Measurements from ENCODE around the gene CENPM.
"Not testable (repeated sequence)": the region's sequence is repeated elsewhere in the genome, so short reads cannot be mapped to it uniquely, and the experiment has no call there.

Gene CENPM

DNA sequence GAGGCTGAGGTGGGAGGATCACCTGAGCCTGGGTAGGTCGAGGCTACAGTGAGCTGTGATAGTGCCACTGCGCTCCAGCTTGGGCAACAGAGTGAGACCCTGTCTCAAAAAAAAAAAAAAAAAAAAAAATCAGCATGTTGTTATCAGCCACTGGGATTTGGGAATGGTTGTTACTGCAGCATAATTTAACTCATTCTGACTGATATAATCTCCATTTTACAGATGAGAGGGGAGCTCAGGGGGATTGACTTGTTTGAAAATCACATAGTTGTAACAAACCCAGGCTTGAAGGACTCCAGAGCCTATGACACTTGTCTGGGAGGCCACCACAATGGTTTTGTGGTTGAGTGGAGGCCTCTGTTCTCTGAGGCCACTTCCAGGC lies 19.3 kb upstream of the CENPM start:
- no peak for ATAC-seq

DNA sequence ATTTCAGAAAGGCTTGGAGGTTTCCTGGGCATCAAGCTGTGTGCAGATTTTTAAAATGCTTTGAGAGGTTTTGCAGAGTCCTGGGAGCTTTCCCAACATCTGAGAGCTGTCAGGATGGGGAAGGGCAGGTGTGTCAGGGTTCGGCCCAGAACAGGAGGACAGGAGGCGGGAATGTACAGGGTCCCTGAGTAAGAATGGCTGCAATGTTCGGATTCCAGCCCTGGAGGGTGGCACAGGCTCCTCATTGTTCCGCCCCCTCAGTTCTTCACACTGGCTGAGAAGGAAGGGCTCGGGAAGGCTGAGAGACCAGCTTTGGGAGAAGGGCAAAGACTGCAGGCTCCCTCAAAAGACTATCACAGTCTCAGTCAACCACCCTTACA lies 17.1 kb upstream of the CENPM start:
- ATAC-seq = no peak

DNA sequence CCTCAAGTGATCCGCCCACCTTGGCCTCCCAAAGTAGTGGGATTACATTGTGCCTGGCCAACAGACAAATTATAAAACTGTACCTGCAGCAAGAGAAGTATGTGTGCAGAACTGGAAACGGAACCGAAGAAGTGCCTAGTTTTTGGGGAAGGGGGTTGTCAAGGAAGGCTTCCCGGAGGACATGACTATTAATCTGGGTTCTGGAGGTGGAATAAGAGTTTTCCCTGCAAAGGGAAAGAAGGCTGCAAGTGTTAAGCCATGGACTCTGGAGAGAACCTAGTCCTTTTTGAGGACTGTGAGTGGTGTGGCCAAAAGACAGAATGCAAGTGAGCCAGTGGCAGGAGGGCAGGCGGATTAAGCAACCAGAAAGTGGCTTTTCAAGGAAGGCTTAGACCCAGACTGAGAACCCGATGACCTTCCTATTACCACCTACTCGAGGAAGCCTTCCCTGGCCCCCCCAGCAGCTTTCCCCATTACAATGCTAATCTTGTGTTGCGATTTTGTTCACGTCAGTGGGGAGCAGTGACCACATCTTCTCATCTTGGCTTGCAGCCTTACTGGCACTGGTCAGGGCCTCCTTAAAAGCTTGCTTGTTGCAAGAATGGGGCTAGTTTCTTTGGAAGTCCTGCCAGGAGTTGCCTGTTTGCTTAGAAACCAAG lies 16.6 kb upstream of the CENPM start:
- no peak for ATAC-seq

DNA sequence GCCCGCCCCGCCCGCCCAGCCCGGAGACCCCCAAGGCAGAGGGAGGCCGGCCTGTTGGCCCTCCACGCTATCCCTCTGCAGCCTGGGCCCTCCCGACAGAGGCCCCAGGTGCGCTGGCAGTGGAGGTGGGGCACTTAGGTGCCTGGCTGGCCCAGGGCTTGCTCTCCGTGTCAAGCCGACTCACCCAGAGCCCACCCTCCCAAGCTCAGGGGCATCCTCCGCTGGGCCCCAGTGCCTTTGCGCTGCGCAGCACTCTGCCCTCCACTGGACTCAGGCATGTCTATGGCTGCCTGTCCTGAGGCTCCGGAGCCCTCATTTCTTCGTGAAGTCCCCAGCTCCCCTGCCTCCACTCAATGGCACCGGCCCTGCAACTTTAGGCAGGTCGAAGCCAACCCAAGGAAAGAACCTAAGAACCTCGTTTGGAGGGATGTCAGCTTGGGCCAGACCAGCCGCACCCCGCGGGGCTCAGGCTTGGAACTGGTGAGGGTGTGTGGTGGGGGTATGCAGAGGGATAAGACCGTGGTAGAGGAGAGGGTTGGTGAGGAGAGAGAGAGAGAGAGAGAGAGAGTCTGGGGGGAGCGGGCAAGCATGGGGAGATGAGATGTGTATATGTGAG lies 11.1 kb upstream of the CENPM start:
- peak; percentile 25 to 47 for ATAC-seq

DNA sequence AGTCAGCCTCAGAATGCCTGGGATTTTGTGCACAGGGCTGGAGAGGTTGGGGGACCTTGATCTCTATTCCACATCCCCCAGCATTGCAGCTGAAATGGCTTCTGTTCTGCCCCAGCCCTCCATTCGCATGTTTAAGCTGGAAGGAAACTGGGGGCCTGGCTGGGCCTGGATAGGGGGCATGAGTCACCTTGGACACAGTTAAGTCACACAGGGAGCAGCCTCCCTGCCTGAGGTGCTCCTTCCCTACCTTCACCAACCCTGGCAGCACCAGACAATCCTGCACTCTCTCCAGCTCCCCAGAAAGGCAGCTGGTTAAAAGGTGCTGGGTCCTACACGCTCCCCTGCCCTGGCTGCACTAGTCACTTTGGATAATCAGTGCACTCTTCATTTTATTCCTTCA lies 5.8 kb upstream of the CENPM start:
- ATAC-seq = no peak

DNA sequence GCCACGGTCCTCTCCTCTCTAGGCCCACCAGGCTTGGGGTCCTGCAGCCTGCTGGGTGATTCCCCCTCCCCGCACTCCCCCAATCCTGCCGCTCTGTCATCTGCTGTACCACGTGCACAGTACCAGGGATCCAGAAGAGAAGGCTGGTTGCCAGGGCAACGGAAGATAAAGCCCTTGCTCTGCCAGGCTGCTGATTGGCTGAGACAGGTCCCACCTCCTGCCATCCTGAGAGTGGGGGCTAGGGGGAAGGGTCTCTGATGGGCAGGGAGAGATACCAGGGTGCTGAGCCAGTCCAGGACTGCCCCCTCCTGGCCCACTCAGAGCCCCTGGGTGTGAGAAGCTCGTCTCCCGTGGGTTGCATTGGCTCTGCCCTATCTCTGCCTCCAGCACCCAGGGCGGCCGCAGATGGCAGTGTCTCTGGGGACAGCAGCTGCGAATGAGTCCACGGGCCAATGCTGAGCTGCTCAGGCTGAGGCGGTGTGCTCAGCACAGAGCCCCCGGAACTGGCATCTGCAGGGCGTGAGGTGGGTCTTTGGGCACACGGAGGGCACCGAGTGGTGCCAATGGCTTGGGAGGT lies 5.0 kb upstream of the CENPM start, which contains the start of gene SMIM45:
Gene SMIM45 (plus strand): TSS at position 253 of the 577 bp plus-strand sequence.
- ATAC-seq = no peak

DNA sequence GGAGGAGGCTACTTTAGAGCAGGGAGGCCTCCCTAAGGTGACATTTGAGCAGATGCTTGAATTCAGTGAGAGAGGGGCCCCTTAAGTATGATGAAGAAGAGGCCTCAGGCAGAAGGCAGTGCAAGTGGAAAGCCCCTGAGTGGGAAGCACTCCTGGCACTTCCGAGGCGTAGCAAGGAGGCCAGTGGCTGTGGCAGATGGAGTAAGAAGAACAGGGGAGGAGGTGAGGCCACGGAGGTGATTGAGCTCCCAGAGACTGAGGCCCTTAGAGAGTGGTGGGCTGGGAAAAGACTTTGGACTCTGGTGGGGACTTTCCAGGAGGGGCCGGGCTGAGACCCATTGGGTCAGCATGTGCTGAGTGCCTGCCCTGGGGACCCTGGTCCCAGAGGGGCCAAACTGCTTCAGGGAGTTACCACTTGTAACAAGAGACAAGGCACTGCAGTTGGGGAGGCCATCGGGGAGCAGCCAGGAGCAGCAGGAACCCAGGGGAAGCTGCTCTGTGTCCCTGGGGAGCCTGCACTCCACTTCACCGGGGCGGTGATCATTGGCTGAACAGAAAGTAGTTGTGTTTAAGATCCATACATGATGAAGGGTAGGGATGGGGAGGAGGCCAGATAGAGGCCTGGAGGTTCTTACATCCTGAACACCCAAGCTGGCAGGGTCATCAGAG lies 2.5 kb upstream of the CENPM start:
- no peak for ATAC-seq

DNA sequence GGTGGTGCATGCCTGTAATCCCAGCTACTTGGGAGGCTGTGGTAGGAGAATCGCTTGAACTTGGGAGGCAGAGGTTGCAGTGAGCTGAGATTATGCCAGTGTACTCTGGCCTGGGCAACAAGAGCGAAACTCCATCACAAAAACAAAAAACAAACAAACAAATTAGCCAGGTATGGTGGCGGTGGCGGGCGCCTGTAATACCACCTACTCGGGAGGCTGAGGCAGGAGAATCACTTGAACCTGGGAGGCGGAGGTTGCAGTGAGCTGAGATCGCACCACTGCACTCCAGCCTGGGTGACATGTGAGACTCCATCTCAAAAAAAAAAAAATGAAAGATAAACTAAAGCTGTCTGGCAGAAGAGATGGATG lies 2.0 kb upstream of the CENPM start:
- not testable (repeated sequence) for ATAC-seq

DNA sequence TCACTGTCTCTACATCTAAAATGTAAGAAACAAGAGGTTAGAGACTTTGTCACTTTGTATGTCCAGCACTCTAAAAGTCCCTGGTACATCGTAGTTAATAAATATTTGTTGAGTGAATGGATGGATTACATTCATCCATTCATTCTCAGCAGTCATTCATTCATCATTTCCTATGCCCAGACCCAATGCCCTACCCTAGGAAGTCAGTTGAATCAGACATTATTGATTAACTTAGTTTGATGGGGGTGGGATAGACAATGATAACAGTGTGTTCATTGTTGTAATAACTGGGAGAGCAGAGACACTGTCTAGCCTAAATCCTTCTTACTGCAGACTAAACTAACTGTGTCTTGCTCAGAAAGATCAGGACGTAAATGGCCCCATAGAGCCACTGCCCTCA lies 1.2 kb upstream of the CENPM start:
- ATAC-seq = no peak

DNA sequence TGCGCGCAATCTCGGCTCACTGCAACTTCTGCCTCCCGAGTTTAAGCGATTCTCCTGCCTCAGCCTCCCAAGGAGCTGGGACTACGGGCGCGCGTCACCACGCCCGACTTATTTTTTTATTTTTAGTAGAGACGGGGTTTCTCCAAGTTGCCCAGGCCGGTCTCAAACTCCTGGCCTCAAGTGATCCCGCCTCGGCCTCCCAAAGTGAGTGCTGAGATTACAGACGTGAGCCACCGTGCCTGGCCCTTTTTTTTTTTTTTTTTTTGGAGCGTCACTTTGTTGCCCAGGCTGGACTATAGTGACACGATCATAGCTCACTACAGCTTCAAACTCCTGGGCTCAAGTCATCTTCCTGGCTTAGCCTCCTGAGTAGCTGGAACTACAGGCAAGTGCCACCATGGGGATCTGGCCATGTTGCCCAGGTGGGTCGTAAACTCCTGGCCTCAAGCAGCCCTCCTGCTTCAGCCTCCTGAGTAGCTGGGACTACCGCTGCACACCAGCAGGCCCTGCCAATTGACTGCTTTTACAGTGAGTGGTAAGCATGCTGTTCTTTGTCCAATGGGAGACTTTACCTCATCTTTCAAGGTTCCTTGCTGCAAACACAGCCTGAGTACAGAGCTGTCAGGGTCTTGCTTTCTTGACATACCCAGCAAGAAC lies 600 bp upstream of the CENPM start:
- no peak for ATAC-seq

DNA sequence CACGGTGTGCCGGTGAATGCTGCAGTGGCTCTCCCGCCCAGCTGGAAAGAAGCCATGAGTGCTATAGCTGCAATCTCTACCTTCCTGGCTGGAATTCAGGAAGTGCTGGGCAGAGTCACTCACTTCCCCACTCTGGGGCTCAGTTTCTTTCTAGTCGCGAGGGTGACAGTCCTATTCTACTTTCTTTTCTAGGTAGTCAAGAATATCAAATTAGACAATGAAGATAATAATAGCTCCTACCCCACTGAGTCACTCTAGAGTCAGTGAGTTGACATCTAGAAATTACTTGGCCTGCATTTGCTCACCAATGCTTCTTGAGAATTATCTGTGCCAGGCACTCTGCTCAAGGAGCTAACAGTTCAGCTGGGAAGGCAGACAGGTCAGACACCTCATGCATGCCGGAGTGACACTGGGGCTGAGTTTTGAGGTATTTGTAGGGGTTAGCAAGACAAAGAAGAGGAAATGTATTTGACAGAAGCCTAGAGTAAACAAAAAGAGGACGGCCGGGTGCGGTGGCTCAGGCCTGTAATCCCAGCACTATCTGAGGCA lies 3.2 kb downstream of the CENPM start:
- peak; percentile 24 to 27 for ATAC-seq

DNA sequence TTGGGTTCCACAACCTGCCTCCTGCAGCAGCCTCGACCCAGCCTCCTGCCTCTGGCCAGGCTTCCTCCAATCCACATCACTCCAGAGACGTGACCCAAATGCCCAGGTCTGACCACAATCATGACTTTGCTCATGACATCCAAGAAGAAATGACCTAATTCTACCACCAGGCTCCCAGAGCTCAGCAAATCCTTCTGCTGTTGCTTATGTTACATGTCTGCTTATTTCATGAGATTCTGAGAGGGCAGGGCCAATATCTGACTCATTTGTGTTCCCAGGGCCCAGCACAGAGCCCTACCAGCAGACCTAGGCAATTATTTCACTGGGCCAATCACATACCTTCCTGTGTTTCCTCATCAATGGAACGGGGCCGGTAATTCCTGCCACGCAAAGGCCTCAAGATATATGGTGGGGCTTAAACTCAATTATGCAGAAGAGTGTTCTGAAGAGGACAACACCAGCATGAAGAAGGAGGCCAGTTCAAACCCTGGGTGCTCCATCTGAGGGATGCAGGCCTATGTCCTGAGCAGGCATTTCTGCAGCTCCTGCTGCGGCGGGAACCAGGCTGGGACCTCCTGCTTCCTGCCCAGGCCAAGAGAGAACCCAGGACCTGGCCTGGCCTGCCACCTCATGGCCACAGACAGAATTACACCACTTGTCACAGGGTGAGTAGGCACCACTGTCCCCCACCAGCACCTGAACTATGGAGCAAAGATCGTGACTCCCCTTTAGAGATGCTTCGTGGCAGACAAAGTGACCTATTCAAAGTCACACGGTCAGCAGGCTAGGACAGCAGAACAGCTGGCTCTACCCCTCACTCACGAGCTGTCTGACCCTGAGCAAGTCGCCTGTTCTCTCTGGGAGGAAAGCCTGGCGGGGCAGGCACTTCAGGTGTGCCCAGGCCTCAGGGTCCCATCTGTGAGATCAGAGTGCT lies 5.9 kb downstream of the CENPM start:
- peak; percentile 50 to 56 for ATAC-seq

DNA sequence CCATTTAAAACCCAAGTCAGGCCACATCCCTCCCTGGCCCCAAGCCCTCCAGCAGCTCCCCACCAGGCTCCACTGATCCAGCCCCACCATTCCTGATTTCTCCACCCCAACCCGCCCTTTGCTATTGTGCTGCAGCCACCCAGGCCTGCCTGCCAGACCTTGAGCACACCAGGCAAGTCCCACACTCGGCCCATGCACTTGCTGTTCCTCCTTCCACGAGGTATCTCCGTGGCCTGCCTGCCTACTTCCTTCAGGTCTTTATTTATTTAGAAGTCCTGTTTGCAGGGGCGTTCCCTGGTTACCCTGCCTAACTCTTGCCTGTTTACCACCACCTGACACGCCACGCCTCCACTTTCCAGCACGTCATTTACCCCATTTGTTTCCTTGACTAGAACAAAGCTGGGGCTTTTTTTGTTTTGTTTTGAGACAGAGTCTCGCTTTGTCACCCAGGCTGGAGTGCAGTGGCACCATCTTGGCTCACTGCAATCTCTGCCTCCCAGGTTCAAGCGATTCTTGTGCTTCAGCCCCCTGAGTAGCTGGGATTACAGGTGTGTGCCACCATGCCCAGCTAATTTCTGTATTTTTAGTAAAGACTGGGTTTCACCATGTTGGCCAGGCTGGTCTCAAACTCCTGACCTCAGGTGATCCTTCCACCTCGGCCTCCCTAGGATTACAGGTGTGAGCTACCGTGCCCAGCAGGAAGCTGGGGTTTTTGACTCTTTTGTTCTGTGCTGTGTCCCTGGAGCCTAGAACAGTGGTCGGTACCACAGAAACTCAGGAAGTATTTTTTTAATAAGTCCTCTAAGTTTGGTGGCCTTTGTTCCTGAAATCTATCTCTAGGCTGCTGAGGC lies 6.7 kb downstream of the CENPM start:
- ATAC-seq = peak; percentile 66 to 68

DNA sequence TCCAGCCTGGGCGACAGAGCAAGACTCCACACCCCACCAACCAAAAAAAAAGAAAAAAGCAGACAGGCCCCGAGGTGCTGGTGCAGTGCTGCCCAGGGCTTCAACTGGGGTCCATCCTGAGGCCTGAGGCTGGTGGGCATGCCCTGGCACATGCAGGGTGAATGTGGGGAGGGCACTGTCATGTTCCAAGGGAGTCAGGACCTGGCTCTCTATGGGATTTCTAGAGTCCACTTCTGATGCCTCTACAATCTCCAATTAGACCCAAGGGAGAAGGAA lies 10.1 kb downstream of the CENPM start:
- ATAC-seq = no peak

DNA sequence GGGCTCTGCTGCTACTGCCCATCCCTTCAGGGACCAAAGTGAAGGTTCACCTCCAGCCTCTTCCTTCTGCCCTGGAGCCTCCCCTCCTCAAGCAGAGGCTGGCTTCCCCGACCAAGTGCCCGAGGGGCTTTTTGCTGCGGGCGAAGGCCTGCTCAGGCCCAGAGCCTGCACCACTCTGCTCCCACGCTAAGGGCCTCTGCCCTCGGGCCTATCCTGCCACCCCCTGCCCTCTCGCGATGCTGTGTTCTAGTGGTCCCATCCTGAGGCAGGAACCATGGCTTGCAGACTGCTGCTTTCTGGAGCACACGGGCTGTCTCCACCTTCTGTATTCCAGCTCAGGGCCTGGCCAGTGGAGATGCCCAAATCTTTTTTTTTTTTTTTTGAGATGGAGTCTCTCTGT lies 11.4 kb downstream of the CENPM start:
- ATAC-seq = no peak

DNA sequence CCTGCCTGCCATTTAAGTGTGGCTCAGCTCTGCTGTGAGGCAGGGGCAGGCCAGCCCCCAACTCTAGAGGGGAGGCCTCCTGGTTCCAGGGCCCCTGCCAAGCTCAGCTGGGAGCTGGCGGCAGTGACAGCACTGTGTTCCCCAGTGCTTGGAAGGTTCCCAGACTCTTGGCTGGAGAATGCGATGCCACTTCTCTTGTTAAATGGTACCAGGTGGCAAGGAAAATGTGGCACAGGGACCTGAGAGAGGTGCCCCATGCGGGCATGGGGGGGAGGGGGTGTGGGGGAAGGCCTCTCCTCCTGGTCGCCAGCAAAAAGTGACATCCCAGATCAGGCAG lies 12.0 kb downstream of the CENPM start:
- ATAC-seq = no peak

DNA sequence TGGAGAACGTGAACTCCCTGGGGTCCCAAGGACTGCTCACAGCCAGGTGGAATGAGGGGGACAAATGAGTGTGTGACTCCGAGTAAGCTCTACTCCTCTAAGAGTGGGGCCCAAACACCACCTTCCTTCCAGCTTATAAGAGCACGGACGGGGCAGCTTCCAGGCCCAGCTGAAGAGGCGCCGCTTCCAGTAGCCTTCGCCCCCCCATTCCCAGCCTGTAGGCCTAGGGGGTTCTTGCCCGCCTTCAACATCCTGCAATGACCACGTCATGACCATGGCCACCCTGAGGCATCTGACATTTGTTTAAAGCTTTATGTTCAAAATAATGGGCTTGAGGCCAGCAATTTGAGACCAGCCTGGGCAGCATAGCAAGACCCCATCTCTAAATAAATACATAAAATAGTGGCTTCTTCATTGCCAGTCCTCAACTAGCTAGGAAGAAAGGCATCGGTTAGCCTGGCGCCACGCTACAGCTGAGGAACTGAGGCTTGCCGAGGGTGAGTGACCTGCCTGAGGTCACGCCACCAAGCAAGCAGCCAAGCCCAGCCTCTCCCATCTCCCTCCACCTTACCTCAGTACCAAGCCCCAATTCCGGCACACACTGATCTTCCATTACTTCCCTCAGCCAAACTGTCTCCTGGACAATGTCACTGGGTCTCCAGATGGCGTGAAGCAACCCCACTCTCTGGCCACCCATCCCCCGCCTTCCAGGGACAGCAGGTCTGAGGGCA lies 12.5 kb downstream of the CENPM start:
- no peak for ATAC-seq

DNA sequence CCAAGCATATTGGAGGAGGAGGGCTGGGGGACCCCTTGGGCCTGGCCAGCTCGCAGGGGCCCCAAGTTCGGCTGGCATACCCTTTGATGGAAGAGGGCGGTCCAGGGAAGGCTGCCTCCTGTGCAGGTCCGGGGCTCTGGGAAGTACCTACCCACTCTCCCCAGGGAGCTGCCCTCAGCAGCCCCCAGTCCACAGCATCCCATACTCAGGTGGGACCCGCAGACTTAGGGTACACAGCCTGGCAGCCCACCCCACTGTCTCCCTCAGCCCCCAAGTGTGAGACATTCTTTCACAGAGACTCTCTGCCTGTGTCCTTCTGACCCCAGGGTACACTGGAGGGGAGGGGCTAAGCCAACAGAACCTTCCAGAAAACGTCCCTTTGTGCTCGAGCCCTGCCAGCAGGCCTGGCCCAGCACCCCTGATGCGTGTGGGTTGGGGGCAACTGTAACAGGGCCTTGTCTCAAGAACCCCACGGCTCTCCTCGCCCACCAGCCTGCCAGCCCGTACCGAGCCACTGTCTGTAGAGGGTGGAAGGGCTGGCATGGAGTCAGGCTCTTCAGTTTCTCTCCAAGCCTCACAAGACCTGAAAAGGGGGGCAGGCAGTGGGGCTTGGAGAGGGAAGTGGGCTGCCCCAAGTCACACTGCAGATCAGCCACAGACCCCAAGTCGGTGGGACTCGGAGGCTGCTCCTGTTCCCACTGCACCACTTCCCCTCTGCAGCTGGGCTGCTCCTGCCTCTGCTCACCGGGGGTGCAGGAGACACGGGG lies 13.4 kb downstream of the CENPM start:
- ATAC-seq = no peak

DNA sequence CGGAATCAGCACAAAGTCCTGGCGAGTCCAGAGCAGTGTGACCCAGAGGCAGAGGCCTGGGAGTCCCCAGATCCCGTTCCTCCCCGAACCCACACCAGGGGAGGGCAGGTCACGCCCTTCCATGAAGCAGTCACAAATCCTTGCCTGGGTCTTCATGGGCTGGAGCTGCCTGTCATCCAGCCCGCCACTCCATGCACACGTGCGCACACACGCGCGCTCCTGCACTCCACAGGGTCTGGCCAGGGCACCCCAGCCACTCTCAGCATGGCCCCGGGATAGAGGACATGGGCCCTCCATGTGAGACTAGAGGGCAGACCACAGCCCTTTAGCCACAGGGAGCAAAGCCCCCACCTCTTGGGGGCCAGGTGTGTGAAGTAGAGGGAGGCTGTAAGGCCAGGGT lies 14.6 kb downstream of the CENPM start:
- ATAC-seq = no peak

DNA sequence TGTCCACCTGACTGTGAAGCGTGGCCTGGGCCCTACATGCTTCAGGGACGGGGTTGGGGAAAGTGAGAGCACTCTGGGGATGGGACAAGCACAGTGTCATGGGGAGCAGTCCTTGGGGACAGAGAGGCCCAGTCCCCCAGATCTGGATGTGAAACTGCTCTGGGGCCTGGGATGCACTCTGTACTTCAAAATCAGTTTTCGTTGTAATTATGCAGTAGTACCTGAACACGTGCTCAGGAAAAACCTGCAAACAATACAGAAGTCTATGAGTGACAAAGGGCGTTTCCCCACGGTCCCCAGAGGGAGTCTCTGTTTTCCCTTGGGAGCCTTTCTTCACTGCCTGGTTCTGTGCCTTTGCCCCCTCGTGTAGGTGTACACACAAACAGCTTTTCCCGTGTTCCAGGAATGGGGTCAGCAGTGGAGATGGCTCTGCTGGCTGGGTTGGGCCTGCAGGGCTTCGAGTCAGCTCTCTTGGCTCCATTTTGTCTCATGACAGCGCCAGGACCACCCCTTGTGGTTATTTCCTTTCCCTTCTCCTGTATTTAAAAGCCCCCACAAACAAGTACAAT lies 15.2 kb downstream of the CENPM start:
- no peak for ATAC-seq

All from activated CD4-positive, CD25-positive, alpha-beta regulatory T cell treated with anti-CD3 and anti-CD28 coated beads, Interleukin-2, amount 50 U/mL, for 24 hours (primary cell).